HepG2 (cell line): ENCODE measurements around the gene DENND5A. TPM values are rescaled to one million over a fixed set of nuclear protein-coding genes. Genes with fewer than 3 reads are reported as not detected.

Source experiments
- DZIP1 ChIP-seq: sonication (generic); formaldehyde crosslinking; IDR thresholded peaks from 2 replicates; pipeline ENCODE4 v1.5.0; 2020; ENCODE audit warnings: mild to moderate bottlenecking, missing genetic modification reagents
- ETV5 ChIP-seq: IDR thresholded peaks from 2 replicates; pipeline ENCODE4 v1.6.1; 2018; ENCODE audit warnings: missing biosample characterization, missing genetic modification reagents, inconsistent platforms, borderline replicate concordance
- GPN1 ChIP-seq: sonication (generic); formaldehyde crosslinking; IDR thresholded peaks from 2 replicates; pipeline ENCODE4 v1.5.1; 2020; ENCODE audit warnings: missing genetic modification reagents, borderline replicate concordance
- MAFF ChIP-seq: IDR thresholded peaks from 2 replicates; pipeline ENCODE4 v1.6.1; 2011; ENCODE audit warnings: low read depth, low read length, improper control_type of control experiment
- MED13 ChIP-seq: sonication (generic); formaldehyde crosslinking; IDR thresholded peaks from 2 replicates; pipeline ENCODE4 v1.5.0; 2020; ENCODE audit warnings: missing genetic modification reagents
- PTBP1 ChIP-seq: fragments of 200-400 bp; formaldehyde crosslinking; IDR thresholded peaks from 2 replicates; pipeline ENCODE4 v1.6.1; 2018; ENCODE audit warnings: low read length, low read depth; ENCODE audit not compliant: poor library complexity, severe bottlenecking
- RARG ChIP-seq: sonication (generic); formaldehyde crosslinking; IDR thresholded peaks from 2 replicates; pipeline ENCODE4 v1.4.0; 2020; ENCODE audit warnings: low read depth, mild to moderate bottlenecking, missing genetic modification reagents
- SIX1 ChIP-seq: sonication (generic); formaldehyde crosslinking; IDR thresholded peaks from 2 replicates; pipeline ENCODE4 v1.4.0; 2020; ENCODE audit warnings: missing genetic modification reagents, borderline replicate concordance
- ZBTB39 ChIP-seq: sonication (generic); formaldehyde crosslinking; IDR thresholded peaks from 2 replicates; pipeline ENCODE4 v1.5.0; 2020; ENCODE audit warnings: missing genetic modification reagents
- ZFP82 ChIP-seq: sonication (generic); formaldehyde crosslinking; IDR thresholded peaks from 2 replicates; pipeline ENCODE4 v1.5.1; 2020; ENCODE audit warnings: mild to moderate bottlenecking, missing genetic modification reagents, borderline replicate concordance
- ZKSCAN8 ChIP-seq: IDR thresholded peaks from 2 replicates; pipeline ENCODE4 v1.6.1; 2016; ENCODE audit warnings: borderline replicate concordance, missing genetic modification reagents, missing compliant biosample characterization
- ZNF329 ChIP-seq: sonication (generic); formaldehyde crosslinking; IDR thresholded peaks from 2 replicates; pipeline ENCODE4 v1.9.0; 2021; ENCODE audit warnings: low read depth, mild to moderate bottlenecking, missing genetic modification reagents
- ZNF556 ChIP-seq: sonication (generic); formaldehyde crosslinking; IDR thresholded peaks from 2 replicates; pipeline ENCODE4 v1.4.0; 2020; ENCODE audit warnings: mild to moderate bottlenecking, missing genetic modification reagents, borderline replicate concordance
- ZNF747 ChIP-seq: sonication (generic); formaldehyde crosslinking; IDR thresholded peaks from 2 replicates; pipeline ENCODE4 v1.8.1; 2023; ENCODE audit warnings: missing genetic modification reagents, mild to moderate bottlenecking, borderline replicate concordance
- ZNF777 ChIP-seq: sonication (generic); formaldehyde crosslinking; IDR thresholded peaks from 2 replicates; pipeline ENCODE4 v1.4.0; 2020; ENCODE audit warnings: missing genetic modification reagents
- polyA plus RNA-seq, 8 experiments: library from polyadenylated mRNA; depleted of rRNA in 3 of 8; stranded (reverse) in 7 of 8; unstranded in 1 of 8; fragments of >200 nt; fragmentation: Illumina TruSeq in 4 of 8; extraction: Trizol in 4 of 8; gene quantifications; 2 replicates each; pipeline versions ENCODE4 v1.2.1 to v1.2.3, GENCODE V29; 2011 to 2016; ENCODE audit warnings: low read depth in 4 of 8, missing spikeins in 1 of 8, mixed read lengths in 1 of 8; ENCODE audit not compliant: insufficient read depth in 1 of 8
- total RNA-seq, 5 experiments: library from RNA; depleted of rRNA; stranded (reverse); fragments of >200 nt; fragmentation: Illumina TruSeq; extraction: Trizol; gene quantifications; 2 replicates each; pipeline ENCODE4 v1.2.3, GENCODE V29; 2016; ENCODE audit warnings: low read depth in 1 of 5
- TF ChIP-seq, protein P1 (sequence below): sonication (generic); formaldehyde crosslinking; conservative IDR thresholded peaks from 2 replicates; pipeline ENCODE4 v1.8.0; 2022; ENCODE audit warnings: missing genetic modification reagents

The DENND5A gene
- total and polyA plus RNA-seq, 2 of the 13 experiments (the other 11 are each of a cell fraction or from before 2014, with no cell fraction given) = 63.3 to 145 TPM

DNA sequence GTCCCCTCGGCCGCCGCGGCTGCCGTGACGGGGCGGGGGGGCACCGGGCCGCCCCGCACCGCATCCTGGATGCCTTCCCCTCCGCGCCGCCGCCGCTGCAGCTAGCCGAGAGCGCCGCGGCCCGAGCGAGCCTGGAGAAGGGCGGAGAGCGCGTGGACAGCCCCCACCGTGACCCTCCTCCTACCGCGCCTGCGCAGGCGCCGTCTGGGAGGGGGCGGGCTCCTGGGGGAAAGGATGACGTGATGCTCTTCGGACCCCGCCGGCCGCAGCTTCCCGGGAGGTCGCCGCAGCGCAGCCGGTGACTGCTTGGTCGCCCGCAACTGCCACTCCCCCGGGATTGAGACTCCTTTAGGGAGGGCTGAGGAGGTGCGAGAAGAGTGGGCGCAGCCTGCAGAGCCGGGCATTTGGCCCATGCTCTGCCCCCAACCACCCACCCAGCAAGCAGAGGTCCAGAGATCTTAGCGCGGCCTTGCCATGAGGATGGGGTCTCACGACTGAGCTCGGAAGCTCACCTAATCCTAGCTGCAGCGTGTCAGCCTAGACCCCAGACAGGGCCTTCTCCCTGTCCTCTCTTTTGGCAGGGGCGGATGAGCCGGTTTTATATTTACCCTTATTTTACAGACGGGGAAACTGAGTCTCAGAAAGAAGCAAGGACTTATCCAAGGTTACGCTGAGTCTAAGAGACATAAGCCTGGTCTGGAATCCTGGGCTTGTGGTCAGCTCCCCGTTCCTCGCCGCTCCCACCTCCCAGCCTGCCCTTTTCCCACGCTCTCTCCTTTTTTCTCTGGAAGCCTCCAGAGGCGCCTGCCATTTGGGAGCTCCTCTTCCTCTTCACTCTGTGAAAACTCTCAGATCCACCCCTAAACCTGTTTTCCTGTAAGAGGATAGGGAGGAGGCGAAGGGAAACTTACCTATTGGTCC, at the start of gene DENND5A (continued):
- TF ChIP-seq ETV5 (CRISPR knock-in tag) (no peak), MAFF (no peak), ZNF747 (no peak), GPN1 (CRISPR knock-in tag) (no peak), ZNF777 (CRISPR knock-in tag) (no peak), ZBTB39 (CRISPR knock-in tag) (no peak), RARG (CRISPR knock-in tag) (no peak), MED13 (CRISPR knock-in tag) (no peak), ZKSCAN8 (CRISPR knock-in tag) (no peak), ZFP82 (CRISPR knock-in tag) (no peak), ZNF556 (CRISPR knock-in tag) (0 out of 2 replicates have a peak, but pooled peaks have one; percentile 67), ZNF329 (peak; percentile 25; the same call in 1 of the 2 replicates), PTBP1 (no peak), DZIP1 (CRISPR knock-in tag) (no peak), SIX1 (CRISPR knock-in tag) (no peak)
- TF ChIP-seq, protein P1, sequence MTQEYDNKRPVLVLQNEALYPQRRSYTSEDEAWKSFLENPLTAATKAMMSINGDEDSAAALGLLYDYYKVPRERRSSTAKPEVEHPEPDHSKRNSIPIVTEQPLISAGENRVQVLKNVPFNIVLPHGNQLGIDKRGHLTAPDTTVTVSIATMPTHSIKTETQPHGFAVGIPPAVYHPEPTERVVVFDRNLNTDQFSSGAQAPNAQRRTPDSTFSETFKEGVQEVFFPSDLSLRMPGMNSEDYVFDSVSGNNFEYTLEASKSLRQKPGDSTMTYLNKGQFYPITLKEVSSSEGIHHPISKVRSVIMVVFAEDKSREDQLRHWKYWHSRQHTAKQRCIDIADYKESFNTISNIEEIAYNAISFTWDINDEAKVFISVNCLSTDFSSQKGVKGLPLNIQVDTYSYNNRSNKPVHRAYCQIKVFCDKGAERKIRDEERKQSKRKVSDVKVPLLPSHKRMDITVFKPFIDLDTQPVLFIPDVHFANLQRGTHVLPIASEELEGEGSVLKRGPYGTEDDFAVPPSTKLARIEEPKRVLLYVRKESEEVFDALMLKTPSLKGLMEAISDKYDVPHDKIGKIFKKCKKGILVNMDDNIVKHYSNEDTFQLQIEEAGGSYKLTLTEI (CRISPR knock-in tag) = no peak
